Purkinje cell (primary cell): ENCODE data around the gene GAK. TPM values are rescaled to one million over a fixed set of nuclear protein-coding genes. Genes with fewer than 3 reads are reported as not detected.

Source experiments
- polyA plus RNA-seq: library from polyadenylated mRNA; unstranded; fragments of >200 nt; fragmentation: Nextera tagmentation; gene quantifications from 2 replicates; pipeline ENCODE4 v1.2.1, GENCODE V29; 2014

GAK gene
- polyA plus RNA-seq: 4.9 and 6.9 TPM in 2 replicates

DNA sequence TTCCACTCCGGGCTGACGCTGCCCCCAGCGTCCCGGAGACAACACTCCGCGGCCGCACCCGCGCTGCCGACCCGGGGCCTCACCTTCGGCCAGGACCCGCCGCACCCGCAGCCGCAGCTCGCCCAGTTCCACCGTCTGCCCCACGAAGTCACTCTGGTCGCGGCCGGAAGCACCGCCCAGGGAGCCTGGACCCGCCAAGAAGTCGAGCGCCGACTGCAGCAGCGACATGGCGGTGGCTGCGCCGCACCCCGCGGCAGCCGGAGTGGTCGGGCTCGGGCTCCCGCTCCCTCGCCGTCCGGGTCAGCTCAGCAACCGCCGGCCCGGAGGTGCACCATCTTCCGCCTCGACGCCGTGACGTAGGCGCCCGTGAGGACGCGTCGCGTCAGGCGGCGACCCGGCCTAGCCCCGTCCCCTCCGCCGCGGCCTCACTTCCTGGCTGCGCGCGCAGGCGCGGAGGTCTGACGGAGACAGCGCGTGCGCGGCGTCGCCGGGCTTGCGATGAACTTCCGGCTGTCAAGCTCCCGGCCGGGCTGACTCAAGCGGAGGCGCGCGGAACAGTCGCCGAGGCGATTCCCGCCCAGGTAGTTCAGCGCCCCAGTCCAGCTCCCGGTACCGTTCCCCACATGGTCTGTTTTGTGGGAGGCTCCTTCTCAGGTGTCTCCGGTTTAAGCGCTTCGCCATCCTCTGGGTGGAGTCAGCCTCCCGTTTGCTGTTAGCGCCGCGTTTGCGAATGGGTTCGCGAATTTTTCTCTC lies at the start of gene GAK, which contains the start of gene TMEM175:
Gene GAK, minus strand, starts transcription at position 357 of the 753 bp plus-strand sequence. Its CDS starts 129 bp downstream, at position 228.
Gene TMEM175, plus strand, starts transcription at position 501 of the 753 bp plus-strand sequence. CDS start 15,280 bp downstream, outside the sequence.

GRCh38 chr4:973431-974397 lies 41.6 kb upstream of the GAK start, which contains the start of gene DGKQ:
TSS of gene DGKQ (minus strand) at chr4:973569. CDS start at chr4:973482, 87 bp downstream.

GRCh38 chr4:825971-826330 lies 106.2 kb downstream of the GAK start, which contains the start of gene CPLX1:
TSS of gene CPLX1 (minus strand) at chr4:826129. CDS start at chr4:824522, 1,607 bp downstream.

Other genes starting within 250 kb of the GAK start
- gene SLC49A3, start 243.2 kb downstream of the GAK start, polyA plus RNA-seq: not detected in 2 replicates
- gene PCGF3, start 226.5 kb downstream of the GAK start, polyA plus RNA-seq: 7.7 and 9.9 TPM in 2 replicates
- 6.8 and 7.8 TPM in 2 replicates for gene CPLX1, start 106.2 kb downstream of the GAK start, polyA plus RNA-seq
- 9.4 and 9.9 TPM in 2 replicates for gene TMEM175, start 144 bp upstream of the GAK start, polyA plus RNA-seq
- 0.47 and 0.91 TPM in 2 replicates for gene DGKQ, start 41.3 kb upstream of the GAK start, polyA plus RNA-seq
- gene IDUA, start 54.7 kb upstream of the GAK start, polyA plus RNA-seq: 0.25 and 0.30 TPM in 2 replicates
- gene SLC26A1, start 61.1 kb upstream of the GAK start, polyA plus RNA-seq: 1.3 TPM in 1 of 2 replicates, not detected in the other
- gene FGFRL1, start 79.3 kb upstream of the GAK start, polyA plus RNA-seq: 0.74 and 0.75 TPM in 2 replicates
- 0.39 and 3.2 TPM in 2 replicates for gene RNF212, start 181.2 kb upstream of the GAK start, polyA plus RNA-seq
- not detected in 2 replicates for gene SPON2, start 240.3 kb upstream of the GAK start, polyA plus RNA-seq